ENCODE results near the gene PAIP2.

Gene PAIP2

GRCh38 chr5:139418793-139419192, 77.1 kb downstream of the PAIP2 start:
- H3K9me3 Mint-ChIP-seq: no peaks in the 10 kb centered on the region
- peaks cover 48% of the 10 kb centered on the region for H3K4me1 Mint-ChIP-seq
- ATAC-seq: no peak
- H3K27me3 Mint-ChIP-seq: no peaks in the 10 kb centered on the region
- H3K27ac Mint-ChIP-seq: peak overlapping the region in 1 of 2 donors; percentile 66
- H3K4me3 Mint-ChIP-seq: no peak overlapping the region
- no peak for DNase-seq

Data from stimulated activated naive CD8-positive, alpha-beta T cell treated with anti-CD3 and anti-CD28 coated beads, Interleukin-15, amount 100 ng/mL, for 72 hours (primary cell).